Midbrain (tissue), 1 donor: ENCODE measurements around the gene ARID1B.

Experiments used
- DNase-seq: peaks from one replicate; lab custom pipeline; 2025; lab: John Stamatoyannopoulos, UW

Gene ARID1B

GRCh38 chr6:157185986-157186385 is 408.8 kb downstream of the ARID1B start:
- DNase-seq: no peak

GRCh38 chr6:157186785-157187181 is 409.6 kb downstream of the ARID1B start:
- no peak for DNase-seq

- no peak for DNase-seq
Observed at GRCh38 chr6:157187182-157188083, 410.3 kb downstream of the ARID1B start.

GRCh38 chr6:157188213-157188612 is 411.0 kb downstream of the ARID1B start:
- no peak for DNase-seq

- DNase-seq: no peak
Observed at GRCh38 chr6:157193443-157193996, 416.3 kb downstream of the ARID1B start.

GRCh38 chr6:157194110-157194509 is 416.9 kb downstream of the ARID1B start:
- no peak for DNase-seq

GRCh38 chr6:157194643-157195042 is 417.5 kb downstream of the ARID1B start:
- DNase-seq: no peak

GRCh38 chr6:157196391-157196790 is 419.2 kb downstream of the ARID1B start:
- no peak for DNase-seq

- no peak for DNase-seq
Observed at GRCh38 chr6:157198425-157199279, 421.5 kb downstream of the ARID1B start.

GRCh38 chr6:157200117-157200516 is 422.9 kb downstream of the ARID1B start:
- DNase-seq: no peak

GRCh38 chr6:157200611-157201010 is 423.4 kb downstream of the ARID1B start:
- DNase-seq: no peak

GRCh38 chr6:157201083-157201482 is 423.9 kb downstream of the ARID1B start:
- DNase-seq: no peak

- DNase-seq: no peak
Observed at GRCh38 chr6:157203312-157203744, 426.1 kb downstream of the ARID1B start.

- DNase-seq: no peak
Observed at GRCh38 chr6:157203764-157204163, 426.6 kb downstream of the ARID1B start.

GRCh38 chr6:157205473-157206358 is 428.5 kb downstream of the ARID1B start:
- no peak for DNase-seq

- no peak for DNase-seq
Observed at GRCh38 chr6:157206359-157206815, 429.2 kb downstream of the ARID1B start.

- DNase-seq: no peak
Observed at GRCh38 chr6:157207521-157208076, 430.4 kb downstream of the ARID1B start.

GRCh38 chr6:157209865-157210530 is 432.8 kb downstream of the ARID1B start:
- no peak for DNase-seq

- no peak for DNase-seq
Observed at GRCh38 chr6:157210954-157211353, 433.8 kb downstream of the ARID1B start.
